IMR-90 (cell line): ENCODE measurements around the gene RIPK1. TPM values are rescaled to one million over a fixed set of nuclear protein-coding genes. Genes with fewer than 3 reads are reported as not detected.

ENCODE experiments used
- ATAC-seq: fragments of 200-7000 bp; cut with Tn5 transposase; 2 replicates; pipeline ENCODE4 v1.9.1; 2020; ENCODE audit warnings: low read depth, mild to moderate bottlenecking, moderate library complexity
- BruUV-seq: library from RNA; stranded (reverse); fragments of 400-500 nt; replicated peaks from 2 replicates; lab custom pipeline; 2021; lab: Mats Ljungman, UMichigan
- CTCF ChIA-PET: fragments of 300-600 bp; formaldehyde crosslinking; extraction: SDS; loops from one replicate; lab custom pipeline; 2021; ENCODE audit warnings: antibody characterized with exemption; lab: Yijun Ruan, JAX
- POLR2A ChIA-PET: fragments of 300-600 bp; sonication (Branson Sonifier 250); formaldehyde crosslinking; loops from one replicate; lab custom pipeline; 2022; ENCODE audit warnings: antibody characterized with exemption; ENCODE audit not compliant: unreplicated experiment; lab: Charles Lee
- DNase-seq: peaks from one replicate; pipeline ENCODE4 v3.0.0; 2013
- H2AFZ ChIP-seq: replicated peaks from 2 replicates; pipeline ENCODE3; 2013; ENCODE audit warnings: low read length, mild to moderate bottlenecking; ENCODE audit not compliant: poor library complexity
- H2AK5ac ChIP-seq: 2 replicates; pipeline ENCODE4 v1.6.1; 2013; ENCODE audit warnings: low read depth, low read length, inconsistent platforms
- H2AK9ac ChIP-seq: replicated peaks from 2 replicates; pipeline ENCODE3; 2013; ENCODE audit warnings: mild to moderate bottlenecking, low read depth, low read length, moderate library complexity; ENCODE audit not compliant: poor library complexity
- H2BK120ac ChIP-seq: 2 replicates; pipeline ENCODE4 v1.6.1; 2013; ENCODE audit warnings: low read depth, low read length, inconsistent platforms
- H2BK15ac ChIP-seq: 3 replicates; pipeline ENCODE4 v1.6.1; 2013; ENCODE audit warnings: low read depth, low read length, inconsistent platforms
- H2BK20ac ChIP-seq: 2 replicates; pipeline ENCODE4 v1.6.1; 2013; ENCODE audit warnings: low read depth, mild to moderate bottlenecking, inconsistent platforms, low read length, moderate library complexity
- H2BK5ac ChIP-seq: 2 replicates; pipeline ENCODE4 v1.6.1; 2013; ENCODE audit warnings: mild to moderate bottlenecking, low read depth, low read length, inconsistent platforms; ENCODE audit not compliant: poor library complexity, severe bottlenecking
- H3K14ac ChIP-seq: replicated peaks from 2 replicates; pipeline ENCODE4 v1.6.1; 2013; ENCODE audit warnings: low read depth, low read length, inconsistent platforms
- H3K18ac ChIP-seq: 2 replicates; pipeline ENCODE4 v1.6.1; 2013; ENCODE audit warnings: low read depth, low read length, control low read depth
- H3K23ac ChIP-seq: 2 replicates; pipeline ENCODE4 v1.6.1; 2013; ENCODE audit warnings: low read depth, low read length, inconsistent platforms
- H3K27ac ChIP-seq: 2 replicates; pipeline ENCODE4 v1.5.1; 2013; ENCODE audit warnings: mild to moderate bottlenecking, control low read depth, low read length; ENCODE audit not compliant: insufficient read depth
- H3K27me3 ChIP-seq: 2 replicates; pipeline ENCODE4 v1.6.1; 2013; ENCODE audit warnings: low read length; ENCODE audit not compliant: control insufficient read depth, insufficient read depth
- H3K36me3 ChIP-seq: 2 replicates; pipeline ENCODE4 v1.6.1; 2013; ENCODE audit warnings: low read length, mixed read lengths; ENCODE audit not compliant: control insufficient read depth, insufficient read depth
- H3K4ac ChIP-seq: 2 replicates; pipeline ENCODE4 v1.6.1; 2013; ENCODE audit warnings: low read depth, low read length, inconsistent platforms
- H3K4me1 ChIP-seq: 2 replicates; pipeline ENCODE4 v1.6.1; 2013; ENCODE audit warnings: low read length, mixed read lengths; ENCODE audit not compliant: control insufficient read depth, insufficient read depth
- H3K4me2 ChIP-seq: 2 replicates; pipeline ENCODE4 v1.6.1; 2013; ENCODE audit warnings: low read depth, mild to moderate bottlenecking, control low read depth, low read length, moderate library complexity
- H3K4me3 ChIP-seq: 2 replicates; pipeline ENCODE4 v1.5.1; 2013; ENCODE audit warnings: low read depth, mild to moderate bottlenecking, control low read depth, low read length, moderate library complexity; ENCODE audit not compliant: insufficient read depth
- H3K56ac ChIP-seq: 2 replicates; pipeline ENCODE4 v1.6.1; 2013; ENCODE audit warnings: low read length, inconsistent platforms; ENCODE audit not compliant: insufficient read depth; ENCODE audit errors: extremely low read depth
- H3K79me1 ChIP-seq, 2 experiments: 2 replicates each; pipeline ENCODE4 v1.6.1; 2013; ENCODE audit warnings: low read length in 2 of 2, inconsistent platforms in 1 of 2, low read depth in 1 of 2
- H3K9ac ChIP-seq: 2 replicates; pipeline ENCODE4 v1.6.1; 2013; ENCODE audit warnings: low read depth, low read length, control low read depth
- H3K9me1 ChIP-seq: 2 replicates; pipeline ENCODE4 v1.6.1; 2013; ENCODE audit warnings: low read length, inconsistent platforms; ENCODE audit not compliant: insufficient read depth
- H3K9me3 ChIP-seq: 2 replicates; pipeline ENCODE4 v1.6.1; 2013; ENCODE audit warnings: low read length; ENCODE audit not compliant: control insufficient read depth, insufficient read depth
- H4K20me1 ChIP-seq: 2 replicates; pipeline ENCODE4 v1.6.1; 2013; ENCODE audit warnings: low read length, inconsistent platforms; ENCODE audit not compliant: insufficient read depth
- H4K5ac ChIP-seq: 2 replicates; pipeline ENCODE4 v1.6.1; 2013; ENCODE audit warnings: mild to moderate bottlenecking, low read depth, low read length, control low read depth
- H4K8ac ChIP-seq, 2 experiments: 2 replicates each; pipeline ENCODE4 v1.6.1; 2013; ENCODE audit warnings: low read depth in 2 of 2, low read length in 2 of 2, control low read depth in 1 of 2, inconsistent platforms in 1 of 2
- H4K91ac ChIP-seq: 2 replicates; pipeline ENCODE4 v1.6.1; 2013; ENCODE audit warnings: low read depth, low read length, inconsistent platforms; ENCODE audit not compliant: insufficient read depth
- BHLHE40 ChIP-seq: fragments of 150-350 bp; IDR thresholded peaks from 2 replicates; pipeline ENCODE4 v1.6.1; 2016; ENCODE audit warnings: mild to moderate bottlenecking, low read depth, low read length
- CEBPB ChIP-seq: IDR thresholded peaks from 2 replicates; pipeline ENCODE4 v1.6.1; 2012; ENCODE audit warnings: low read depth, low read length, improper control_type of control experiment
- CHD1 ChIP-seq: IDR thresholded peaks from 2 replicates; pipeline ENCODE4 v1.6.1; 2012; ENCODE audit warnings: low read depth, low read length, improper control_type of control experiment
- CTCF ChIP-seq: conservative IDR thresholded peaks from 2 replicates; pipeline ENCODE4 v1.5.1; 2012; ENCODE audit warnings: mild to moderate bottlenecking, low read depth, low read length, improper control_type of control experiment
- ELK1 ChIP-seq: fragments of 150-350 bp; IDR thresholded peaks from 2 replicates; pipeline ENCODE4 v1.6.1; 2016; ENCODE audit warnings: low read depth, mild to moderate bottlenecking, low read length, moderate library complexity, borderline replicate concordance
- FOS ChIP-seq: fragments of 150-350 bp; IDR thresholded peaks from 2 replicates; pipeline ENCODE4 v1.6.1; 2016; ENCODE audit warnings: low read depth, low read length
- MAFK ChIP-seq: IDR thresholded peaks from 2 replicates; pipeline ENCODE4 v1.6.1; 2012; ENCODE audit warnings: low read depth, low read length, improper control_type of control experiment
- MXI1 ChIP-seq: IDR thresholded peaks from 2 replicates; pipeline ENCODE4 v1.6.1; 2012; ENCODE audit warnings: low read depth, mild to moderate bottlenecking, low read length, moderate library complexity, borderline replicate concordance
- POLR2A ChIP-seq: IDR thresholded peaks from 2 replicates; pipeline ENCODE4 v1.6.1; 2012; ENCODE audit warnings: mild to moderate bottlenecking, low read depth, low read length
- RAD21 ChIP-seq: IDR thresholded peaks from 2 replicates; pipeline ENCODE4 v1.6.1; 2012; ENCODE audit warnings: low read length, improper control_type of control experiment
- RFX5 ChIP-seq: IDR thresholded peaks from 2 replicates; pipeline ENCODE4 v1.8.0; 2012; ENCODE audit warnings: low read depth, mild to moderate bottlenecking, low read length, moderate library complexity
- SMC3 ChIP-seq: fragments of 150-350 bp; IDR thresholded peaks from 2 replicates; pipeline ENCODE4 v1.6.1; 2016; ENCODE audit warnings: low read depth, mild to moderate bottlenecking, antibody characterized with exemption, low read length, moderate library complexity
- USF2 ChIP-seq: fragments of 150-350 bp; IDR thresholded peaks from 2 replicates; pipeline ENCODE4 v1.6.1; 2017; ENCODE audit warnings: mild to moderate bottlenecking, antibody characterized with exemption, low read length, low read depth
- WGBS, 2 experiments: methylation state at CpG; one replicate each; pipeline versions ENCODE4 v1.1.5 to v1.1.7; 2013; ENCODE audit warnings: missing lambda C conversion rate in 2 of 2; ENCODE audit not compliant: insufficient read length in 1 of 2; ENCODE audit errors: extremely low coverage in 2 of 2; 5-methylcytosine and 5-hydroxymethylcytosine counted together
- dilution Hi-C: fragments of 300-500 bp; cut with HindIII; formaldehyde crosslinking; loops from one replicate; pipeline ENCODE4 v1.14.3; 2018; ENCODE audit warnings: low sequenced_read_pairs; ENCODE audit not compliant: unreplicated experiment
- in situ Hi-C: fragments of 300-500 bp; cut with MboI; formaldehyde crosslinking; loops from 3 replicates; pipeline ENCODE4 v1.14.3; 2019; ENCODE audit warnings: low sequenced_read_pairs, inconsistent platforms, mixed read lengths
- intact Hi-C: fragments of 100-400 bp; cut with micrococcal nuclease; formaldehyde crosslinking; loops from 2 replicates; pipeline ENCODE4 v1.10.0; 2022
- polyA plus RNA-seq, 3 experiments: library from polyadenylated mRNA; depleted of rRNA; stranded (reverse); fragments of >200 nt; gene quantifications; 2 replicates each; pipeline ENCODE4 v1.2.3, GENCODE V29; 2012; ENCODE audit warnings: low replicate concordance in 1 of 3
- total RNA-seq: library from RNA; depleted of rRNA; stranded (reverse); fragments of >200 nt; gene quantifications from 2 replicates; pipeline ENCODE4 v1.2.3, GENCODE V29; 2012

Gene RIPK1
- total and polyA plus RNA-seq, 2 of the 4 experiments (the other 2 are of a cell fraction): 12.6 to 25.6 TPM

GRCh38 chr6:3046295-3046694 is 22.0 kb upstream of the RIPK1 start:
- H2BK5ac ChIP-seq: no peak overlapping the region
- TF ChIP-seq FOS (no peak), USF2 (no peak), MXI1 (no peak), MAFK (no peak), CEBPB (no peak), CHD1 (no peak), POLR2A (no peak), RFX5 (no peak), ELK1 (no peak), CTCF (no peak), BHLHE40 (no peak), SMC3 (no peak), RAD21 (no peak)
- no peak overlapping the region for H3K23ac ChIP-seq
- no peak overlapping the region for H2AK5ac ChIP-seq
- H2BK20ac ChIP-seq: no peak overlapping the region
- no peak for DNase-seq
- no peaks in the 10 kb centered on the region for H3K9me3 ChIP-seq
- no peak overlapping the region for H4K91ac ChIP-seq
- H2BK120ac ChIP-seq: no peak overlapping the region
- no peak overlapping the region for H4K8ac ChIP-seq
- H3K27me3 ChIP-seq: peaks cover 16% of the 10 kb centered on the region
- no peak overlapping the region for H2AFZ ChIP-seq
- no peaks in the 10 kb centered on the region for H3K79me1 ChIP-seq
- H3K9me1 ChIP-seq: no peaks in the 10 kb centered on the region
- H3K4ac ChIP-seq: no peak overlapping the region
- H3K4me2 ChIP-seq: no peak overlapping the region
- CTCF ChIA-PET: no interaction called here
- POLR2A ChIA-PET: no interaction called here
- no peak overlapping the region for H4K5ac ChIP-seq
- no peak overlapping the region for H3K4me3 ChIP-seq
- peaks cover 2% of the 10 kb centered on the region; the same call in 1 of the 2 replicates for H3K4me1 ChIP-seq
- no peak overlapping the region for H3K9ac ChIP-seq
- no peak overlapping the region for H3K27ac ChIP-seq
- dilution Hi-C loops: no loop called here
- H3K18ac ChIP-seq: no peak overlapping the region
- H2BK15ac ChIP-seq: no peak overlapping the region
- no peak overlapping the region for H3K14ac ChIP-seq
- no peak overlapping the region for H2AK9ac ChIP-seq
- WGBS, 2 experiments: 100% methylated on average over 1 of the region's 3 CpGs; no CpG with 5 or more reads in 1 of the 2 experiments
- intact Hi-C loops: no loop called here
- H3K56ac ChIP-seq: no peak overlapping the region
- in situ Hi-C loops: loop anchor here (5.0 kb wide), 1 partner anchor 34 kb away; no protein-coding TSS in a partner anchor
- H3K36me3 ChIP-seq: no peaks in the 10 kb centered on the region
- no TSS peak for BruUV-seq
- H4K20me1 ChIP-seq: no peaks in the 10 kb centered on the region
- no peak for ATAC-seq
